GM18907 (cell line): ENCODE measurements around the gene LRFN2.

ENCODE experiments used
- ATAC-seq: cut with Tn5 transposase; IDR thresholded peaks from one replicate; pipeline ENCODE4 v1.9.1; 2021; ENCODE audit warnings: mild to moderate bottlenecking, moderate library complexity; ENCODE audit not compliant: unreplicated experiment

The LRFN2 gene

DNA sequence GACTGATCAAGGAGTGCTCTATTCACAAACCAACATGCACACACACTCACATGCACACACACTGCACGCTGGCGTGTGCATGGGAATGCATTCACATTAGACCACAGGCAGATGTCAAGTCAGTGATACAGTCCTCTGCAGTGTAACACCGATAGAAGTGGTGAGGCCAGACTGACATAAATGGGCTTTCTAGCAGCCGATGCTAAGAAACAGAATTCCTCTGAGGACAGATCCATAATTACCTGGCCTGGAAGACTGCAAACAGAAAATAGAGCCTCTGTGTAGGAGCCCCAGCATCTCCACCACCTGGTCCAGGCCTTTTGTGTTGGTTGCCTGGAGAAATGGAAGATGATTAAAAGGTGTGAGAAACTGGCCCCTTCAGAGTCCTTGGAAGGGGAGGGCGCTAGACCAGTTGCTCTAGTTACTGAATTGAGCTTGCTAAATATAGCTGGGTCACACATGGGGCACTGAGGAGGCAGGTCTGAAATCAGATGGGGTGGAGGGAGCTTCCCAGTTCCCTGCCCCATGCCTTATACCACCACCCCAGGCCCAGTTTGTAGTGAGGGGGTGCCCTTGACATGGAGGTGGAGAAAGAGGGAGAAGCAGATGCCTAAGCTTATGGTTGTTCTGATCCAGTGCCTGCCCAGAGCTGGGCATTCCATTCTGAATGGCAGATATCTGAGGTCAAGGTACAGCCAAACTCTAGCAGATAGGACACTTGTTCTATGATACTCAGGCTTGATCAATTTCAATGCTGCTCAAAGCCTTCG, 233.8 kb downstream of the LRFN2 start:
- ATAC-seq = no peak

DNA sequence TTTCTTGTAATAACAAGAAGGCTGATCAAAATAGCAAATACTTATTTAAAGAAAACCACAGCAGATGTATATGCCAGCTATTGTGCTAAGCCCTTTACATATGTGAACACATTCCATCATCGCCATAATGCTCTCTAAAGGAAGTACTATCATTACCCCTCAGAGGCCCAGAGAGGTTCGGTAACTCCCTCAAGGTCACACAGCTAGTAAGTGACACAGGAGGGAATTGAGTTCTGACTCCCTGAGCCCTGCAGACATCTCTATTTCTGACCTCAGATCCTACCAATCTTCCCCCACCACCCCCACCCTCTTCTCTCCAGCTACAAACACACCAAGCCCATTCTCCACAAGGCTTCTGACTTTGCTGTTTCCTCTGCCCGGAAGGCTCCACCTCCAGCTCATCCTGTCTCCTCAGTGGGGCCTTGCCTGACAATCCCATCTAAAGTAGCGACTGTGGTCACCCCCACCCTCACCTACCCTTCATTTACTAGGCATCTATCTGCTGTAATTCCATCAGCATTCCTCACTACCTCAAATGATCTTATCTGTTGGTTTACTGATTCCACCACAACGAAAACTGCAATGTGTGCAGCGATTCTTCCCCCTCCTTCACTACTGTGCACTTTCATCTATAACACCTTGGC, 234.5 kb downstream of the LRFN2 start:
- ATAC-seq = no peak

DNA sequence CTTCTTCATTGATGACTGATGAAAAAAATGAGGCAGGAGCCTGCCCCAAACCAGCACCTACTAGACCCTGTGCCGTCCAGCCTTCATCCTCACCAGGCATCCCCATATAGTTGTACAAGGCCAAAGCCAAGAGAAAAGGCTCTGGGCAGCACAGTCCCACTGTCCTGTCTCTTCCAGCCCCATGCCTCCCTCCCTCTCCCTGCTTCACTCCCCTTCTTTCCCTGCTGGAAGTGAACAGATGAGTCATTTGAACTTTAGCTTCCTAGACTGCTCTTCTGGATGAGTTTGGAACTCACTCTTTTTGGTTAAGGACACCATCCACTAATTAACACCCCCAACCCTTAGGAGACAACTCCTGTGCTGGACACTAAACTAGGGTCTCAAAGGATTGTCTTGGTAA, 235.2 kb downstream of the LRFN2 start:
- ATAC-seq = no peak

DNA sequence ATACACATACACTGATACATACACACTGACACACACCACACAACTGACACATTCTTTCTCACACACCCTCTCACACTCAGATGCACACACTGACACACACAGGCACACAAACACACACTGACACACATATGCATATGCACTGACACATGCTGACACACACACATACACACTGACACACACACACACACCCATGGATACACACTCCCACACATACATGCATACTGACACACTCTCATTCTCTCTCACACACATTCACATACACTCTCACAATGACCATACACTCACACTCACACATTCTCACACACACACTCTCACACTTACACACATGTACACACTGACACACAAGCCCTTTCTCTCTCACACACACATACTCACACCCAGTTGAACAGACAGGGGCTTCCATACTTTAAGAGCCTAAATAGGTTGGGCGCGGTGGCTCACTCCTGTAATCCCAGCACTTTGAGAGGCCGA, 236.4 kb downstream of the LRFN2 start:
- ATAC-seq = no peak

DNA sequence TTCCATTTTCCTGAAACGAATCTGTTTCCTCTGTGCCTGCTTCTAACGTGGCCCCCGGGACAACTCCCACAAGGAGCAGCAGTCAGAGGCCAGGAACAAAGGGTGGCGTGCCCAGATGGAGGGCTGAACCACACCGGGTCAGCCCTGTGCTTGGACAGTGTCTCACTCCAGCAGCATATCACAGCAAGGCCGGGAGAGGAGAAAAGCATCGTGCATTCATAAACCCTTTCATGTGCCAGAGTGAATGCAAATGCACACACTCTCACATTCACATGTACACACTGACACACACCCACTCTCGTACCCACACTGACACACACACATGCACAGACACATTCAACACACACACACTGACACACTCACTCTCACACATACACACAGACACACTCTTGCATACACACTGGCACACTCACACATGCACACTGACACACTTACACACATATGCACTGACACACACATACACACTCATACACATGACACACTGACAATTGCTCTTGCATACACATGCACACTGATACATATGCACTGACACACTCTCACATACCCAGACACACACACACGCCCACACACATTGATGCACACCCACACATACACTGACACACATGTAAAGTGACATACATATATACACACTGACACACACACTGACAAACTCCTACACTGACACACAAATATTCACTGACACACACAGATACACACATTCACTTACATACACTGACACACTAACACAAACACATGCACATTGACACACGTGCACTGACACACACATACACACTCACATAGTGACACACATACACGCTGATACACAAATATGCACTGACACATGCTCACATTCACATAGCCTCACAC, 237.0 kb downstream of the LRFN2 start:
- ATAC-seq = no peak

DNA sequence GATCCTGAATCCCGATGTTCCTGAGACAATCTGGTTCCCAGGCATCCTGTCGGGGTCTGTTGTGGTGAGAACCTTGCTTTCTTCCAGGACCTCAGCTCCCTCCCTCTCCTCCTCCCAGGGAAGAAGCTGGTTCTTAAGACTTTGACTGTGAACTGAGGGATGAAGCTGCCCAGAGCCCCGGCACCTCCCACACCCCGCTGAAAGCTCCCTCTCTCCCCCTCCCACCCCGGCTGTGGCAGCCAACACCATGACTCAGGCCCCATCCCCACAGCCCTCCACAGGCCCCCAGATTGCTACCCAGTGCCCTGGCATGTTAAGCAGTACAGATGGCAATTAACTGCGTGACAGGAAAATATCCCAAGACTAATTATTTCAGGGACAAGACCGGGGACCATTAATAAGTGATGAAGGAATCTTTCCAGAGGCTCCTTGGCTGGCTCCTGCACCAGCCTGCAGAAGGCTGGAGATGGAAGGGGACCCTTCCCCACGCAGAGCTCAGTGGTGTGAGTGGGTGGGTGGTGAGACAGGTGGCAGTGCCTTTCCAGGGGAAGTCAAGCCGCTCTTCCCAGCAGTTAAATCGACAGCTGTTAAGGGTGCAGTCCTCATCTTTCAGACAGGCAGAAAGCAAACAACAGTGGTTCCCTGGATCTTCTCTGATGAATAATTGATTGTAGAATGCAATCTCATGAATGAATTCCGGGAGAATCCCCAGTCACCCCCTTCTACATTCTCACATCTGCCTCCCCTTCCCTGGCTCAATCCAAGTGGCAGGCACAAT, 237.9 kb downstream of the LRFN2 start:
- no peak for ATAC-seq

DNA sequence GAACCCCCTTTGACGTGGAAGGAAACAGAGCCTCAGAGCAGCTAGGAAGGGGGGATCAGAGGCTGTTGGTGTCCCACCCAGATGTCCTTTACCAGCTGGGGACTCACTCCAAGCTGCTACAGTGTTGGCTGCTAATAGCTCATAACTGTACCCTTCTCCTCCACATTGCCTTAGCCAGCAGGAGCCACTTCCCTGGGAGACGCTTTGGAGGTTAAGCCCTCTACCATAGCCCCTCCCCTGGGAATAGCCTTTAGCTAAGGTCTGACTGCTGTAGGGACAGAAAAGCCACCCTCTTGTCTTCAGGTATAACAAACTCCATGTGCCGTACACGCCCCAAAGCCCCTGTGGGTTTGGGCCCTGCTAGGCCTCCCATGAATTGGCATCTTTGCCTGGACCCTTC, 238.6 kb downstream of the LRFN2 start:
- ATAC-seq = no peak

DNA sequence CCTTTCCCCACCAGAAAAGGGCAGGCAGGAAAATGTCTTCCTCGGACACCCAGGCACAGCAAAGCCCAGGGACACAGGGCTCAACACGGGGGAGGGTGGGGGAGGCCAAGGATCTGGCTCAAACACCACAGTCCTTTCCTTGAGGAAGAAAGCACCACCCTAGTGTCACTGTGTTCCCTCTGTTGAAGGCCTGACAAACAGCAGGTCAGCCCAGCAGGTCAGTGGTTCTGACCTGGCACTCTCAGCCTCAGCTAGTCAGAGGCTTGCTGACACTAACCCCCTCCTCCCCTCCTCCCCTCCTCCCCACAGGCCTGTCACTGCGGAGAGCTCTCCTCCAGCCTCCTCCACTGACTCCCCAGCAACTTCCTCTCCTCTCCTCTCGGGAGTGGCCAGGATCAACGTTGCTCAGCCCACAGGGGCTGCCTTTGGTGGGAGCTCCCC, 239.6 kb downstream of the LRFN2 start:
- ATAC-seq = no peak

DNA sequence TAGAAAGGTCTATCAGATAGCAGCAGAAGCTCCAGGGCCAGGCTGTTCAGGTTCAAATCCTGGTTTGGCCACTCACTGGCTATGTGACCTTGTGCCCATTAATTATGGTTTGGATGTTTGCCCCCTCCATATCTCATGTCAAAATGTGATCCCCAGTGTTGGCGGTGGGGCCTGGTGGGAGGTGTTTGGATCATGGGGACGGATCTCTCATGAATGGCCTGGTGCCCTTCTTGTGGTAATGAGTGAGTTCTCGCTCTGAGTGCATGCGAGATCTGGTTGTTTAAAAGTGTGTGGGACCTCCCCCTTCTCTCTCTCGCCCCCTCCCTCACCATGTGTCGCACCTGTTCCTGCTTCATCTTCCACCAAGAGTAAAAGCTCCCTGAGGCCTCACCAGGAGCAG, 240.9 kb downstream of the LRFN2 start:
- no peak for ATAC-seq

DNA sequence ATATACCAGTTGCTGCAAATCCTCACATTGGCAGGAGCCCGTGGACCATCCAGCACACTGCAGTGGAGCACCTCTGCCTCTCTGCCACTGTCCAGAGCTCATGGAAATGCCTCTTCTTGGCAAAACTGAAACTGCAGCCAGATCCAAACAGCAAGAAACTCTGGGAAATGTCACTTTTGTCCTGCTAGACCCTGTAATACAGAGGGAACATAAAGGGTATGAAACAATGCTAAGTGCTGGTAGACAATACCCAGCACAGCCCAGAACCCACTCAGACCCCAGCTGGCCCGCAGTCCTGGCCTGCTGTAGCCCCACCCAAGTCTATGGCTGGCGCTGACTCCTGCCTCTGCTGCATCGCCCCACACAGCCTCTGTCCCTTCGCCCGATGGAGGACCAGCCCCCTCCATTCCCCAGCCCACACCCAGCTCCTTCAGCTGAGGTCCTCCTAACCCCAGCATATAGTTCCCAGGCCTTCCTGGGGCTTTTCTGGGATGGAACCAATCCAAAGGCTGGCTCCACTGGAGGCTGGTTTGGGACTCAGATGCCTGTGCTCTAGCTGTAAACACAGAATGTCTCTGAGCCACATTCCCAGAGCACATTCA, 242.5 kb downstream of the LRFN2 start:
- ATAC-seq = no peak

DNA sequence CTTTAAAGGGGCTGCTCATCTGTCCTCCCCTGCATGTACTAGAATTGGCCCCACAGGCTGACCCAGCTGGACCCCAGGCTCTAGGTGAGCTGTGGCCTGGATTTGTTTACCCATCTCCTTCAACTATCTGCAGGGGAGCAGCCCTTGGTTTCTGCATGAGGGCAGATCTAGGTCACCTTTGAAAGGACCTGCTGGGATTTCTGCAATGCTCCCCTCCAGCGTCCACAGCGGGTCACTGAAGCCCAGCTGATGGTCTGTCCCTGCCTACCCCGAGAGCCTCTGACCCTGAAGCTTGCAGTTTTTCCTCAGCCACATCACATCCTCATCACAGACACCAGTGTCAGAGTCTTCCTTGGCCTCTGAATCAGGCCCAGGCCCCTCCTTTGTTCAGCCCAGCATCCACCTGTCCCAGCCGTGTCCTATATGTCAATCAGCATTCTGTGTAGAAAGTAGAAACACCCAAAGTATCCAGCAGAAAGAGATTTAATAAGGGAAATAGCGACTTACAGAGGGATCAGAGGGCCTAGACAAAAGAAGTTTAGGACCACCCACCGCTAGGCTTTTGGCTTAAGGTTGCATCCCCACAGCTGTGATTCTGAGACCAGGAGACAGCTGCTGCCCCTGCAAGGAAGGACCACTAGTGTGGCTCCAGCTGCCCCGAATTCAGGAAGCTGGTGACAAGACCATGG, 243.1 kb downstream of the LRFN2 start:
- ATAC-seq = no peak

DNA sequence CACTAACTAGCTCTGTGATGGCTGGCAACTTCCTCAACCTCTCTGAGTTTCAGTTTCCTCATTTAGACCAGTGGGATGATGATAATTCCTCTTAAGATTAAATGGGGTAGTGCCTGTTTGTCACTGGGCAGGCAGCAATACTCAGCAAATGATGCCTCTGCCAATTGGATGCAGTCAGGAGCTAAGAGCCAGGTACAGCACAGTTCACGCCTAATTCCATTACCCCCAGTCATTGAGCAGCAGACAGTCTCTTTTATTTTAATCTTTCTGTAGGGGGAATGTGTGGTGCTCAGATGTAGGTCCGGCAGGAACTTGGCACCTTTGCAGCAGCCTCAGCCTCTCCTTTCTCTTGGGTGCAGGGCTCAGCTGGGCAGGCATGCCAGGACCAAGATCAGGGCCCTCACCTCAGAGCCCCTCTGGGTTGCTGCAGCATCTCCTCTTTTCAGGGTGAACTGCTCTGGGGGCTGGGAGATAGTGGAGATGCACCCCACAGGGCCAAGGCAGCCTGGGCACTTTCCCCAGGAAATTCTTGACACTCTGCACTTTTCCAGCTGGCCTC, 243.8 kb downstream of the LRFN2 start:
- ATAC-seq = no peak

DNA sequence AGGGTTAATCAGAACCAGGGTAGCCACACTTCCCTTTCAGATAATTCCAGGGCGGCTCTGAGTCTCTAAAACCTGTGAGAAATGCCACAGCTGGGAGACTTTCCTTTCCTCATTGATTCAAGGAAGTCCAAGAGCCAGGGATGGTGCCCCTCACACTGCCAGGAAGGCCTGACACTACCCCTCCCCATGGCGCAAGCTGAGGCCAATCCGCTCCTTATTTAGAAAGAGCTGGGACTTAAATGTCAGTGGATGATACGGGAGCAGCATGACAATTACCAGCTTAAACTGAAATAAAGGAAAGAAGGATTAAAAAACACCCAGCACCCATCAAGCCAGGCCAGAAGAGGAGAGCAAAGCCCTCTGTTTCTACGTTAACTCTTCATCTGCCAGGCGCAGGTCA, 244.4 kb downstream of the LRFN2 start:
- ATAC-seq = no peak

DNA sequence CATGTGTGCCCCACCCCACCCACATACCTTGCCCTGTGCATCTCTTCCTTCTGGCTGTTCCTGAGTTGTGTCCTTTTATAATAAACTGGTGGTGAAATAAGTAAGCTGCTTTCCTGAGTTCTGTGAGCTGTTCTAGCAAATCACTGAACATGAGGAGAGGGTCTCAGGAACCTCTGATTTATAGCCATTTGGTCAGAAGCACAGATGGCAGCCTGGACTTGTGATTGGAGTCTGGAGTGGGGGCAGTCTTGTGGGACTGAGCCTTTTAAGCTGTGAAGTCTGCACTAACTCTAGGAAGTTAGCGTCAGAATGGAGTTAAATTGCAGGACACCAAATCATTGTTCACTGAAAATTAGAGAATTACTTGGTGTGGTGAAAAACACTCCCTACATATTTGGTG, 245.4 kb downstream of the LRFN2 start:
- ATAC-seq = no peak
